ENCODE measurements around the gene C16orf82.

Gene C16orf82

DNA sequence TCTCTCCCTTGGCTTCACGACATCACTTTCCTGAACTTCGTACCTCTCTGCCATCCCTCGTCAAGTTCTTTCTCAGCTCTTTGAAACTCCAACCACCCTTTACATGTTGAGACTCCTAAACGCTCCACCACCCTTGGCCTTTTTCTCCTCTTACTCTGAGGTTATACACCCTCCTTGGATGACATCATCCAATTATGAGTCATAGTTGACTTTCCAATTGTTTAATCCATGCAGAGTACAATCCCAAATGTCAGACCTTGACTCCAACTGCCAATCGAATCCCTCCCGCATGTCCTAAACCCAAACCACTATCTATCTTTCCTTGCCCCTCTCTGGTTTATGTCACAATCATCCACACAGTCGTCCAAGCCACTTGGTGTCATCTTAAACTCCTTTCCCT is 18.4 kb upstream of the C16orf82 start:
- Histone ChIP-seq H4K20me1 (ENCODE audit: low read depth, low read length) (no peaks in the 10 kb centered on the region), H3K27ac (ENCODE audit: low read depth, low read length) (no peak overlapping the region), H3K4me3 (ENCODE audit: insufficient read depth, low read length, poor library complexity, severe bottlenecking) (no peak overlapping the region), H3K9ac (ENCODE audit: low read length) (no peak overlapping the region), H2AFZ (ENCODE audit: low read depth, low read length, severe bottlenecking) (no peak overlapping the region), H3K27me3 (ENCODE audit: low read length) (no peaks in the 10 kb centered on the region), H3K9me3 (ENCODE audit: insufficient read depth, low read length) (no peaks in the 10 kb centered on the region), H3K36me3 (ENCODE audit: low read length) (no peaks in the 10 kb centered on the region), H3K9me2 (replicated peaks; ENCODE audit: insufficient read depth, low read length) (no peaks in the 10 kb centered on the region), H3F3A (ENCODE audit: insufficient read depth) (no peaks in the 10 kb centered on the region), H3K79me2 (ENCODE audit: insufficient read depth, low read length) (no peaks in the 10 kb centered on the region), H3K4me2 (ENCODE audit: low read depth, low read length, poor library complexity, severe bottlenecking) (no peak overlapping the region)
- TF ChIP-seq, protein P1, sequence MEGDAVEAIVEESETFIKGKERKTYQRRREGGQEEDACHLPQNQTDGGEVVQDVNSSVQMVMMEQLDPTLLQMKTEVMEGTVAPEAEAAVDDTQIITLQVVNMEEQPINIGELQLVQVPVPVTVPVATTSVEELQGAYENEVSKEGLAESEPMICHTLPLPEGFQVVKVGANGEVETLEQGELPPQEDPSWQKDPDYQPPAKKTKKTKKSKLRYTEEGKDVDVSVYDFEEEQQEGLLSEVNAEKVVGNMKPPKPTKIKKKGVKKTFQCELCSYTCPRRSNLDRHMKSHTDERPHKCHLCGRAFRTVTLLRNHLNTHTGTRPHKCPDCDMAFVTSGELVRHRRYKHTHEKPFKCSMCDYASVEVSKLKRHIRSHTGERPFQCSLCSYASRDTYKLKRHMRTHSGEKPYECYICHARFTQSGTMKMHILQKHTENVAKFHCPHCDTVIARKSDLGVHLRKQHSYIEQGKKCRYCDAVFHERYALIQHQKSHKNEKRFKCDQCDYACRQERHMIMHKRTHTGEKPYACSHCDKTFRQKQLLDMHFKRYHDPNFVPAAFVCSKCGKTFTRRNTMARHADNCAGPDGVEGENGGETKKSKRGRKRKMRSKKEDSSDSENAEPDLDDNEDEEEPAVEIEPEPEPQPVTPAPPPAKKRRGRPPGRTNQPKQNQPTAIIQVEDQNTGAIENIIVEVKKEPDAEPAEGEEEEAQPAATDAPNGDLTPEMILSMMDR (IDR thresholded peaks at IDR 0.05; ENCODE audit: insufficient read depth, low read length, poor library complexity, severe bottlenecking) = no peak
- TF ChIP-seq EZH2phosphoT487 (conservative IDR thresholded peaks at IDR 0.05; ENCODE audit: low read length) = no peak

DNA sequence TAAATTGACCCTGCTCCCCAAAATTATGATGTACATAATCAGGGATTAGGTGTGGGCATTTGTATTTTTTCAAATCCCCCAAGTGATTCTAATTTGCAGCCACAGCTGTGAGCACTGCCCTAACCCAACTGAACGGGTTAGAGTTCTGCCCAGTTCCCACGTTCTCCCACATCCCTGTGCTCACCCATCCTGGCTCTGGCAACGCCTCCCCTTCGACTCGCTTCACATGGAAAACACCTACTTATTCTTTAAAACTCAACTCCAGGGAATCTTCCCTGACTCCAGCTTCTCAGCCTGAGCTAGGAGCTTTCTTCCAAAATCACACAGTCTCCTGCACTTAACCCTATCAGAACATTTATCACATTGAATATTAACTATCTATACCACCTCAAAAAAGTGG is 17.6 kb upstream of the C16orf82 start:
- Histone ChIP-seq H3K4me2 (ENCODE audit: low read depth, low read length, poor library complexity, severe bottlenecking) (no peak overlapping the region), H2AFZ (ENCODE audit: low read depth, low read length, severe bottlenecking) (no peak overlapping the region), H3K9ac (ENCODE audit: low read length) (no peak overlapping the region), H3K9me2 (replicated peaks; ENCODE audit: insufficient read depth, low read length) (no peaks in the 10 kb centered on the region), H3K79me2 (ENCODE audit: insufficient read depth, low read length) (no peaks in the 10 kb centered on the region), H3K27me3 (ENCODE audit: low read length) (no peaks in the 10 kb centered on the region), H3K9me3 (ENCODE audit: insufficient read depth, low read length) (no peaks in the 10 kb centered on the region), H3K4me3 (ENCODE audit: insufficient read depth, low read length, poor library complexity, severe bottlenecking) (no peak overlapping the region), H3K27ac (ENCODE audit: low read depth, low read length) (no peak overlapping the region), H3F3A (ENCODE audit: insufficient read depth) (no peaks in the 10 kb centered on the region), H4K20me1 (ENCODE audit: low read depth, low read length) (no peaks in the 10 kb centered on the region), H3K36me3 (ENCODE audit: low read length) (no peaks in the 10 kb centered on the region)
- TF ChIP-seq EZH2phosphoT487 (conservative IDR thresholded peaks at IDR 0.05; ENCODE audit: low read length) = no peak
- TF ChIP-seq, protein P1 (IDR thresholded peaks at IDR 0.05; ENCODE audit: insufficient read depth, low read length, poor library complexity, severe bottlenecking) = no peak

- no peak overlapping the region for H2AFZ ChIP-seq (ENCODE audit: low read depth, low read length, severe bottlenecking)
- no peak overlapping the region for H3K9ac ChIP-seq (ENCODE audit: low read length)
- no peaks in the 10 kb centered on the region for H3K36me3 ChIP-seq (ENCODE audit: low read length)
- no peaks in the 10 kb centered on the region for H3F3A ChIP-seq (ENCODE audit: insufficient read depth)
- H3K4me3 ChIP-seq (ENCODE audit: insufficient read depth, low read length, poor library complexity, severe bottlenecking) = no peak overlapping the region
- H3K4me2 ChIP-seq (ENCODE audit: low read depth, low read length, poor library complexity, severe bottlenecking) = no peak overlapping the region
- no peaks in the 10 kb centered on the region for H3K27me3 ChIP-seq (ENCODE audit: low read length)
- no peak for TF ChIP-seq EZH2phosphoT487 (conservative IDR thresholded peaks at IDR 0.05; ENCODE audit: low read length)
- TF ChIP-seq, protein P1 (IDR thresholded peaks at IDR 0.05; ENCODE audit: insufficient read depth, low read length, poor library complexity, severe bottlenecking) = no peak
- no peaks in the 10 kb centered on the region for H3K9me2 ChIP-seq (replicated peaks; ENCODE audit: insufficient read depth, low read length)
- no peaks in the 10 kb centered on the region for H3K9me3 ChIP-seq (ENCODE audit: insufficient read depth, low read length)
- H3K27ac ChIP-seq (ENCODE audit: low read depth, low read length) = no peak overlapping the region
- H3K79me2 ChIP-seq (ENCODE audit: insufficient read depth, low read length) = no peaks in the 10 kb centered on the region
- no peaks in the 10 kb centered on the region for H4K20me1 ChIP-seq (ENCODE audit: low read depth, low read length)
Measured at GRCh38 chr16:27052007-27052406, 14.7 kb upstream of the C16orf82 start.
